ENCODE data around the gene TRIM63. TPM values are rescaled to one million over a fixed set of nuclear protein-coding genes. Genes with fewer than 3 reads are reported as not detected.

TRIM63 gene
- total and polyA plus RNA-seq, 9 of the 15 experiments (the other 6 are each of a cell fraction or from before 2014, with no cell fraction given), result 0.08 to 0.57 (median 0.36) TPM

GRCh38 chr1:26078286-26079177, 11.1 kb upstream of the TRIM63 start (continued):
- no peak for TF ChIP-seq XRCC5 (IDR thresholded peaks at IDR 0.05; ENCODE audit: low read depth, low read length)
- TF ChIP-seq PKNOX1 (IDR thresholded peaks at IDR 0.05), result peak; percentile 85
- TF ChIP-seq JUND (IDR thresholded peaks at IDR 0.05; ENCODE audit: borderline replicate concordance, low read depth, low read length), result peak; percentile 67
- TF ChIP-seq JUND (tag; IDR thresholded peaks at IDR 0.05; ENCODE audit: borderline replicate concordance, low read depth, low read length), result peak; percentile 56; the same call in 1 of the 3 replicates
- TF ChIP-seq, protein P1, sequence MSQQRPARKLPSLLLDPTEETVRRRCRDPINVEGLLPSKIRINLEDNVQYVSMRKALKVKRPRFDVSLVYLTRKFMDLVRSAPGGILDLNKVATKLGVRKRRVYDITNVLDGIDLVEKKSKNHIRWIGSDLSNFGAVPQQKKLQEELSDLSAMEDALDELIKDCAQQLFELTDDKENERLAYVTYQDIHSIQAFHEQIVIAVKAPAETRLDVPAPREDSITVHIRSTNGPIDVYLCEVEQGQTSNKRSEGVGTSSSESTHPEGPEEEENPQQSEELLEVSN (IDR thresholded peaks at IDR 0.05; ENCODE audit: borderline replicate concordance in 1 of 2, extremely low read depth in 1 of 2, insufficient read depth in 1 of 2, insufficient read length in 1 of 2, low read depth in 1 of 2, low read length in 1 of 2, poor library complexity in 1 of 2, severe bottlenecking in 1 of 2), result no peak
- TF ChIP-seq, protein P2, sequence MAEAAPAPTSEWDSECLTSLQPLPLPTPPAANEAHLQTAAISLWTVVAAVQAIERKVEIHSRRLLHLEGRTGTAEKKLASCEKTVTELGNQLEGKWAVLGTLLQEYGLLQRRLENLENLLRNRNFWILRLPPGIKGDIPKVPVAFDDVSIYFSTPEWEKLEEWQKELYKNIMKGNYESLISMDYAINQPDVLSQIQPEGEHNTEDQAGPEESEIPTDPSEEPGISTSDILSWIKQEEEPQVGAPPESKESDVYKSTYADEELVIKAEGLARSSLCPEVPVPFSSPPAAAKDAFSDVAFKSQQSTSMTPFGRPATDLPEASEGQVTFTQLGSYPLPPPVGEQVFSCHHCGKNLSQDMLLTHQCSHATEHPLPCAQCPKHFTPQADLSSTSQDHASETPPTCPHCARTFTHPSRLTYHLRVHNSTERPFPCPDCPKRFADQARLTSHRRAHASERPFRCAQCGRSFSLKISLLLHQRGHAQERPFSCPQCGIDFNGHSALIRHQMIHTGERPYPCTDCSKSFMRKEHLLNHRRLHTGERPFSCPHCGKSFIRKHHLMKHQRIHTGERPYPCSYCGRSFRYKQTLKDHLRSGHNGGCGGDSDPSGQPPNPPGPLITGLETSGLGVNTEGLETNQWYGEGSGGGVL (CRISPR knock-in tag; IDR thresholded peaks at IDR 0.05), result no peak
- TF ChIP-seq, protein P3, sequence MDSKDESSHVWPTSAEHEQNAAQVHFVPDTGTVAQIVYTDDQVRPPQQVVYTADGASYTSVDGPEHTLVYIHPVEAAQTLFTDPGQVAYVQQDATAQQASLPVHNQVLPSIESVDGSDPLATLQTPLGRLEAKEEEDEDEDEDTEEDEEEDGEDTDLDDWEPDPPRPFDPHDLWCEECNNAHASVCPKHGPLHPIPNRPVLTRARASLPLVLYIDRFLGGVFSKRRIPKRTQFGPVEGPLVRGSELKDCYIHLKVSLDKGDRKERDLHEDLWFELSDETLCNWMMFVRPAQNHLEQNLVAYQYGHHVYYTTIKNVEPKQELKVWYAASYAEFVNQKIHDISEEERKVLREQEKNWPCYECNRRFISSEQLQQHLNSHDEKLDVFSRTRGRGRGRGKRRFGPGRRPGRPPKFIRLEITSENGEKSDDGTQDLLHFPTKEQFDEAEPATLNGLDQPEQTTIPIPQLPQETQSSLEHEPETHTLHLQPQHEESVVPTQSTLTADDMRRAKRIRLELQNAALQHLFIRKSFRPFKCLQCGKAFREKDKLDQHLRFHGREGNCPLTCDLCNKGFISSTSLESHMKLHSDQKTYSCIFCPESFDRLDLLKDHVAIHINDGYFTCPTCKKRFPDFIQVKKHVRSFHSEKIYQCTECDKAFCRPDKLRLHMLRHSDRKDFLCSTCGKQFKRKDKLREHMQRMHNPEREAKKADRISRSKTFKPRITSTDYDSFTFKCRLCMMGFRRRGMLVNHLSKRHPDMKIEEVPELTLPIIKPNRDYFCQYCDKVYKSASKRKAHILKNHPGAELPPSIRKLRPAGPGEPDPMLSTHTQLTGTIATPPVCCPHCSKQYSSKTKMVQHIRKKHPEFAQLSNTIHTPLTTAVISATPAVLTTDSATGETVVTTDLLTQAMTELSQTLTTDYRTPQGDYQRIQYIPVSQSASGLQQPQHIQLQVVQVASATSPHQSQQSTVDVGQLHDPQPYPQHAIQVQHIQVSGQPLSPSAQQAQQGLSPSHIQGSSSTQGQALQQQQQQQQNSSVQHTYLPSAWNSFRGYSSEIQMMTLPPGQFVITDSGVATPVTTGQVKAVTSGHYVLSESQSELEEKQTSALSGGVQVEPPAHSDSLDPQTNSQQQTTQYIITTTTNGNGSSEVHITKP (IDR thresholded peaks at IDR 0.05; ENCODE audit: partially characterized antibody), result peak; percentile 84
- no peak for TF ChIP-seq RBM22 (IDR thresholded peaks at IDR 0.05; ENCODE audit: low read depth, low read length, poor library complexity, severe bottlenecking)
- 0 out of 2 replicates have a peak, but pooled peaks have one; percentile 24 for TF ChIP-seq ESRRA (IDR thresholded peaks at IDR 0.05; ENCODE audit: borderline replicate concordance, low read depth)
- TF ChIP-seq GATAD2B (IDR thresholded peaks at IDR 0.05; ENCODE audit: borderline replicate concordance), result peak; percentile 83
- peak; percentile 59; the same call in 1 of the 2 replicates for TF ChIP-seq ETV1 (tag; conservative IDR thresholded peaks at IDR 0.05; ENCODE audit: low read depth)
